GM10847 (cell line): Measurements from ENCODE around the gene IFI44.
A peak's percentile ranks its signal among the peaks of the same experiment; 100 is the strongest.

Experiments used
- POLR2A ChIP-seq: IDR thresholded peaks from 2 replicates; pipeline ENCODE4 v1.6.1; 2011; ENCODE audit not compliant: insufficient read length; ENCODE audit errors: extremely low read depth

Gene IFI44

DNA sequence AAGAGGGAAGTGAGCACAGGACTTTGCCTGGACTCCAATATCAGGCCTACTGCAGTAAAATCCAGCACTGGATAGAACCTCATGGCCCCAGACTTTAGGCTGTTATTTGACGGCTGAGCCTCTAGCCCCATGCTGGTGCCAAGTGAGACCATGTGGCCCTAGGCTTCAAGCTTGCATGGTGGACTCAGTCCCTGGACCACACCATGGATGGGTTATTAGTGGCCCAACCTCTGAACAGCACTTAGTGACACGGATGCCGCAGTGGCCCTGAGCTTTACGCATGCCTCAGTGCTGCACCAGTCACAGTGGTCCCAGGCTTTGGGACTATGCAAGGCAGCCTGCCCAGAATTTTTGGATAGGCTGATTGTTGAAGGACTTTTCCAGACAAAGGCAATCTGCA, 16.4 kb upstream of the IFI44 start:
- TF ChIP-seq POLR2A = peak; percentile 69

DNA sequence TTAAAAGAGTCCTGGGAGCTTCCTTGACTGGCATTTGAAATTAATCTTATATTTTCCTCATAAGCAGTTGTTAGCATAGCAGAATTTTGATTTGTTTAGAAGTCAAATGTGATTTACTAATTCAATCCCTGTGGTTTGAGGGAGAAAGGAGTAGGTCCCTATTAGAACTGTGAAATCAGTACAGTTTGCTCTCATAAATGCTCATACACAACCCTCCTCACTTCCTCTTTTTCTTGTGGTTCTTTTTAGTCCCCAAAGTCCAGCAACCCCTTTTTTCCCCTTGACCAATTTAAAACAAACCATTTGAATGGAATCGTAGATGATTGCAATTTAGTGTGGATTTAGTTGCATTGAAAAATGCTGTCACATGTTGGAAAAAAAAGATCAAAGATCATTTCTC, 9.2 kb upstream of the IFI44 start:
- no peak for TF ChIP-seq POLR2A

DNA sequence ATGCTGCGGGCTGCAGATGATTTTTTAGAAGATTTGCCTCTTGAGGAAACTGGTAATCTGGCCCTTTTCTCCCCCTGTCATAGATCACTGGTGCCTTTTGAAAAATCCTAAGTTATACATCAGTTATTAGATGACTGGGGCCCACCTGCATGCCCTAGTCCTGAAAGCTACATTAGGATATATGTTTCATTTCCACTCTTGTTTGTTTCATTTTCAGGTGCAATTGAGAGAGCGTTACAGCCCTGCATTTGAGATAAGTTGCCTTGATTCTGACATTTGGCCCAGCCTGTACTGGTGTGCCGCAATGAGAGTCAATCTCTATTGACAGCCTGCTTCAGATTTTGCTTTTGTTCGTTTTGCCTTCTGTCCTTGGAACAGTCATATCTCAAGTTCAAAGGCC, 8.1 kb upstream of the IFI44 start:
- no peak for TF ChIP-seq POLR2A

DNA sequence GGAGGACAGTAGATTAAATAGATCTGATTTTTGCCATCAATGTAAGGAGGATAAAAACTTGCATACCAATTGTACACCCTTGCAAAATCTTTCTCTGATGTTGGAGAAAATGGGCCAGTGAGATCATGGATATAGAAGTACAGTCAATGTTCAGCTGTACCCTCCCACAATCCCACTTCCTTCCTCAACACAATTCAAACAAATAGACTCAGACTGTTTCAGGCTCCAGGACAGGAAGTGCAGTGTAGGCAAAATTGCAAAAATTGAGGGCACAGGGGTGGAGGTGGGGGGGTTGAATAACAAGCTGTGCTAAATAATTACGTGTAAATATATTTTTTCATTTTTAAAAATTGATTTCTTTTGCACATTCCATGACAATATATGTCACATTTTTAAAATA, 3.9 kb upstream of the IFI44 start:
- TF ChIP-seq POLR2A = no peak

DNA sequence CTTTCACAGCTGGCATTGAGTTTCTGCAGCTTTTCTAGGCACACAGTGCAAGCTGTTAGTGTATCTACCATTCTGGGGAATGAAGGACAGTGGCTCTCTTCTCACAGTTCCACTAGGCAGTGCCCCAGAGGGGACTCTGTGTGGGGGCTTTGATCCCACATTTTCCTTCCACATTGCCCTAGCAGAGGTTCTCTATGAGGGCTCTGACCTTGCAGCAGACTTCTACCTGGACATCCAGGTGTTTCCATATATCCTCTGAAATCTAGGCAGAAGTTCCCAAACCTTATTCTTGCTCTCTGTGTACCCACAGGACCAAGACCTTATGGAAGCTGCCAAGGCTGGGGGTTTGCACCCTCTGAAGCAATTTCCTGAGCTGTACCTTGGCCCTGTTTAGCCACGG, 2.4 kb upstream of the IFI44 start:
- TF ChIP-seq POLR2A = no peak

DNA sequence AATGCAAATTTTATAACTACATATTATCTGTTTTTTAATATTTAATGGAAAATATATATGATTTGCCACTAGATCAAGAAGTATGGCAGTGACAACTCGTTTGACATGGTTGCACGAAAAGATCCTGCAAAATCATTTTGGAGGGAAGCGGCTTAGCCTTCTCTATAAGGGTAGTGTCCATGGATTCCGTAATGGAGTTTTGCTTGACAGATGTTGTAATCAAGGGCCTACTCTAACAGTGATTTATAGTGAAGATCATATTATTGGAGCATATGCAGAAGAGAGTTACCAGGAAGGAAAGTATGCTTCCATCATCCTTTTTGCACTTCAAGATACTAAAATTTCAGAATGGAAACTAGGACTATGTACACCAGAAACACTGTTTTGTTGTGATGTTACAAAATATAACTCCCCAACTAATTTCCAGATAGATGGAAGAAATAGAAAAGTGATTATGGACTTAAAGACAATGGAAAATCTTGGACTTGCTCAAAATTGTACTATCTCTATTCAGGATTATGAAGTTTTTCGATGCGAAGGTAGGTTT, 556 bp downstream of the IFI44 start:
- TF ChIP-seq POLR2A = no peak

DNA sequence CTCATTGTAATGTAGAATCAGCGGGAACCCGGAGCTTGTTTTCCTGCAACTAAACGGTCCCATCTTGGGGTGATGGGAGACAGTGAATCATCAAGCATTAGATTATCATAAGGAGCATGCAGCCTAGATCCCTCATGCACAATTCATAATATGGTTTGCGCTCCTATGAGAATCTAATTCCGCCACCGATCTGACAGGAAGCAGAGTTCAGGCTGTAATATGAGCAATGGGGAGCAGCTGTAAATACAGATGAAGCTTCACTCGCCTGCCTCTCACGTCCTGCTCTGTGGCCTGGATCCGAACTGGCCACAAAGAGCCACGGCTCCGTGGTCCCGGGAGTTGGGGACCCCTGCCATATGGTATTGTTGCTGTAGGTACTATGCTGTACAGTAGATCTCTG, 1.6 kb downstream of the IFI44 start:
- TF ChIP-seq POLR2A = no peak

DNA sequence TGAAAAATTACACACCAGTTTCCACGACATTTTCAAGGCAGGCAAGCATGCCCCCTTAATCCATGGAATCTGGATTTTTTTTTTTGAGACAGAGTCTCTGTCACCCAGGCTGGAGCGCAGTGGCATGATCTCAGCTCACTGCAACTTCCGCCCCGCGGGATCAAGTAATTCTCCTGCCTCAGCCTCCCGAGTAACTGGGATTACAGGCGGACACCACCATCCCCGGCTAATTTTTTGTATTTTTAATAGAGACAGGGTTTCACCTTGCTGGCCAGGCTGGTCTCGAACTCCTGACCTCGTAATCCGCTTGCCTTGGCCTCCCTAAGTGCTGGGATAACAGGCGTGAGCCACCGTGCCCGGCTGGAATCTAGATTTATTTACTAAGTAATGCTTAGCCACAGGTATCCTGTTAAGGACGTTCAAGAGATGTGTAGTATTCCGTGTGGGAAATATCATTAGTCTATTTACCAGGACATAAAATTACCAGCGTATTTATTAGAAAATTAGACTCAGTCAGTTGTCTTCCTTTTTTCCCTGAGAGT, 2.5 kb downstream of the IFI44 start:
- TF ChIP-seq POLR2A = no peak

DNA sequence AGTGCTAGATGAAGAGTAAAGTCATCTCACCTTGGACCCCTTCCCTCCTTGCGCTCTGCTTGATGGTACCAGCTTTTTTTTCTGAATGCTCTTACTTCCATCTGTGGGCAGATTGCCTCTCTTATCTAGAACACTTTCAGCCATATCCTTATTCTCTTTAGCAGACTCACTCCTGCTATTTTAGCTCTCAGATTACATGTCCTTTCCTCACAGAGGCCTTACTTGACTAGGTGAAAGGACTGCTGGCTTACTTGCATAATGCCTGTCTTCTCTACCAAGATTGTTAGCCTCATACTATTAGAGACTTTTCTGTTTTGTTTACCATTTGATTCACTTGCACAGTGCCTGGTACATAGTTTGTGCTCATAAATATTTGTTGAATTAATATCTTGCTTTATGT, 9.3 kb downstream of the IFI44 start:
- TF ChIP-seq POLR2A = no peak

DNA sequence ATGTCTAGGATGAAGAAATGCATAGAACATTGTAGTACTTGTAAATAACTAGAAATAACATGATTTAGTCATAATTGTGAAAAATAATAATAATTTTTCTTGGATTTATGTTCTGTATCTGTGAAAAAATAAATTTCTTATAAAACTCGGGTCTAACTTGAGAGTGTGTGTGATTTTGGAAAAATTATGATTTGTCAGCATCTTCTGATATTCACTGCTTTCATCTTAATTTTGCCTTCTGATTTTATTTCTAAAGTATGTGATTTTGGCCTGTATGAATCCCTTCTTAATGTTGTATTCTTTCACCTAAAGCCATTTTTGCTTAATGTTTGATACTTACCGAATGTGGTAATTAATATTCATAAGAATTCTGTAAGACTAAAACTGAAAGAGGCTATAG, 14.3 kb downstream of the IFI44 start:
- no peak for TF ChIP-seq POLR2A

DNA sequence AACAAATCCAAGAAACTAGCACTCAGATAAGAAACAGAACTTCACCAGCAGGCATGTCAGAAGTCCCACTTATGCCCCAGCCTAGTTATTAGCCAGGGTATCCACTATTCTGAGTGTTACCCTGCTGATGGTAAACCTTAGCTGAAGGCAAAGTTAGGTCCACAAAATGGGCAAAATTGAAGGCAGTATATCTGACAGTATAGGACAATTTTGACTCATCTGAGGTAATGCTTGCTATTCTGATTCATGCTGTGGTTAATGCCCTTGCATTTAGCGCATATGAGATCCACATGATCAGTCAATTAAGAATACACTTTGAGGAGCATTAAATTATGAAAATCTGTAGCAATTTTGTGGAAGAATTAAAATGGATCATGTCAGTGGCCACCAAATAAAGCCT, 15.1 kb downstream of the IFI44 start:
- no peak for TF ChIP-seq POLR2A

DNA sequence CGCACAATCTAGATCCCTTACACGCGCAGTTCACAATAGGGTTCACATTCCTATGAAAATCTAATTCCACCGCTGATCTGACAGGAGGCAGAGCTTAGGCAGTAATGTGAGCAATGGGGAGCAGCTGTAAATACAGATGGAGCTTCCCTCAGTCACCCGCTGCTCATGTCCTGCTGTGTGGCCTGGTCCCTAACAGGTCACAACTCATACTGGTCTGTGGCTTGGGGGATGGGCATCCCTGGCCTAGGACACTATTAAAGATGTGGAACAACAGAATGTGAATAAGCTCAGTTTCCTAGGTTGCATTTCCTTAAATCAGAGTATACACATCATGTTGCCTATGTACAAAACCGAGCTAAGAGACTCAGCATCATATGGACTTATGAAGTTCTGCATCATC, 16.2 kb downstream of the IFI44 start:
- no peak for TF ChIP-seq POLR2A

DNA sequence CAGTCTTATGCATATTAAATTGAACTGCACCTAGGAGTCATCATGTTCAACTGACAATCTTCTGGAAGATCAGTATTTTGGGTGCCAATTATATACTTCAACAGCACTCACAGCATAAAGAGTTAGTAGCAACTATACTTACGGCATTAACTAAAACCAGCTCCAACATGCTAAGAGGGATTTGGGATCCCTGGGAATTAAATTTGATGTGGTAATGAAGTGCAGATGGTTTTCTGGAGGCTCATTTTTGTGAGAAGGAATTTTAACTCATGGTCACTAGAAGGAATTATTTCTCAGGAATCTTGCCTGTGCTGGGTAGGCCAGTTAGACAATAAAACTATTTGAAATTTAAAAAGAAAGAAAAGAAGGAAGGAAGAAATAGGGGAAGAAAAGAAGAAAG, 18.3 kb downstream of the IFI44 start:
- TF ChIP-seq POLR2A = no peak

DNA sequence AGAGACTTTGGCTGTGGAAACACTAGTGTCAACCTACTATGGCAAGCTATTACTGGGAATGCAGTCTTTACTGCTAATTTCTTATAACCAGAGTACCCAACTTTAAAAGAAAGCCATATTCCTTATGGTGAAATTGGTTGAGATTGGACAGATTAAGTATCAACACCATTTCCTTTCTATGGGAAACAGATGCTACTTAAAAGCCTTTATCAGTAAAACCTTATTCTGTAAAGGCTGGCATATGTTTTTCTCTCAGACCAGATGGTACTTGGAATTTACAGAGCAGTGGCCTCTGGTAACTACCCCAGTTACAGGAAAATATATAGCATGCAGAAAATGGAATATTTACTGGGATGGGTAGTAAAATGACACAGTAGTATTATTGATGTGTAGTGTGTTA, 18.8 kb downstream of the IFI44 start:
- TF ChIP-seq POLR2A = no peak

DNA sequence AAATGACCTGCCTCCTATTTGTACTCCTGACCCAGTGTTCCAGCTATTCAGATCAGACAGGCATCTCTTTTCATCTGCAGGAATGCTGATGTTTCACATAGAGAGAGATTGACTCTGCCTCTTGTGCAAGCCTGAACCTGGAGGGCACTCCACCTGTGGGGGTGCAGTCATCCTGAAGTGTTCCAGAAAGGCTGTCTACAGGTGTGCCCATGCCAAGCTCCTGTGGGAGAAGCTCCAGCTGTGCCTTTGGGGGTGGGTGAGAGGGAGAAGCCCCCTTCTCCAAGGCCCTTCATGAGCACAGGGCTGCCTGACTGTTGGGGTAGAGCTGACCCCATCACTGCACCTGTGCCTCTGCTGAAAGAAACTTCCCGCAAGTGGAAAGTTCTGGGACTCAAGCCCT, 22.8 kb downstream of the IFI44 start:
- TF ChIP-seq POLR2A = no peak

DNA sequence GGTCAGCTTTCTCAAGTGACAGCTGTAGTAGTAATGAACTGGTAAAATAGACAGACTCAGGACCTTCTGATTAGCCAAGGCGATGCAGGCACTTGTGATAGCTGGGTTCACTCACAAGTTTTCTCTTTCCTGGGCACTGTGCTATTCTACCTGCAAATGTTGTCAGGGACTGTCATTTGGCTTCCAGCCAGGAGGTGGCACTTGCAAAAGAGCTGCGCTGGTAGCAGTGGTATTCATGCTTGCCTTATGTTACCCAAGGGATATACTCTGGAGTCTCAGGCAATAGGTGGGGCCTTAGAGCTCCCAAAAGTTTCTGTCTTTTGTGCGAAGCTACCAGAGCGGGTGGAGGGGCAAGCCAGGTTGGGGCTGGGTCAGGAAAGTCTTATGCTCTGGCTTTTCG, 23.5 kb downstream of the IFI44 start:
- TF ChIP-seq POLR2A = no peak

DNA sequence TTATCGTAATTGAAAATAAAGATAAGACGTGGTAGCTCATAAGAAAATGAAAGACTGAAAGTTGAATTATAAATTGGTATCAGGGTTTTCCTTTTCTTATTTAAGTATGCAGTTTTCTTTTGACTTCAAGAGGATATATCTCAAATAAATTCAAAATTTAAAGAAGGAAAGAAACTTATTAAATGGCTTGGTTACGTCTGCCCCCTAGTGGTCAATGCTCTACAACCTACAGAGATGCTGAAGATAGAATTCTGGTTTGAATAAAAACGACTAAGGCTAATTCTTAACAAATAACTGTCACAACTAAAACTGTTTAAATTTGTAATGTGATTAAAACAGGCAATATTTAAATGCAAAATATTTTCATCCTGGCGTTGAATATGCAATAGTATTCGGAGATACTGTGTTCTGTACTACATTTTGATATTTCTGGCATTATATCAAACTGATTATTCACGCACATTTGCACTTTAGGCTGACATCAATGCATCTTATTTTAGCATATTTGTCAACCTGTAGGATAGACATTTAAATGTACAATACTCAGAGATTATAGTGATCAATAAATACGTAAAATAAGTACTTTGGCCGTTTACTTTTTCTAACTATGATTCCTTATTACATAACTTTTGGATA, 26.8 kb downstream of the IFI44 start:
- no peak for TF ChIP-seq POLR2A
